ENCODE data around the gene RAB37.

GRCh38 chr17:74729866-74730265, 7.2 kb upstream of the RAB37 start:
- TF ChIP-seq, protein P1, sequence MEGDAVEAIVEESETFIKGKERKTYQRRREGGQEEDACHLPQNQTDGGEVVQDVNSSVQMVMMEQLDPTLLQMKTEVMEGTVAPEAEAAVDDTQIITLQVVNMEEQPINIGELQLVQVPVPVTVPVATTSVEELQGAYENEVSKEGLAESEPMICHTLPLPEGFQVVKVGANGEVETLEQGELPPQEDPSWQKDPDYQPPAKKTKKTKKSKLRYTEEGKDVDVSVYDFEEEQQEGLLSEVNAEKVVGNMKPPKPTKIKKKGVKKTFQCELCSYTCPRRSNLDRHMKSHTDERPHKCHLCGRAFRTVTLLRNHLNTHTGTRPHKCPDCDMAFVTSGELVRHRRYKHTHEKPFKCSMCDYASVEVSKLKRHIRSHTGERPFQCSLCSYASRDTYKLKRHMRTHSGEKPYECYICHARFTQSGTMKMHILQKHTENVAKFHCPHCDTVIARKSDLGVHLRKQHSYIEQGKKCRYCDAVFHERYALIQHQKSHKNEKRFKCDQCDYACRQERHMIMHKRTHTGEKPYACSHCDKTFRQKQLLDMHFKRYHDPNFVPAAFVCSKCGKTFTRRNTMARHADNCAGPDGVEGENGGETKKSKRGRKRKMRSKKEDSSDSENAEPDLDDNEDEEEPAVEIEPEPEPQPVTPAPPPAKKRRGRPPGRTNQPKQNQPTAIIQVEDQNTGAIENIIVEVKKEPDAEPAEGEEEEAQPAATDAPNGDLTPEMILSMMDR (IDR thresholded peaks at IDR 0.05) = no peak
- TF ChIP-seq POLR2A (IDR thresholded peaks at IDR 0.05) = no peak

All from lower leg skin (tissue), 3 donors.